K562 (cell line): ENCODE measurements around the gene ARMC12. TPM values are rescaled to one million over a fixed set of nuclear protein-coding genes. Genes with fewer than 3 reads are reported as not detected.

Experiments used
- ERF ChIP-seq: fragments of 450-650 bp; formaldehyde crosslinking; IDR thresholded peaks from 2 replicates; pipeline ENCODE4 v1.4.0; 2020; ENCODE audit warnings: mild to moderate bottlenecking, mixed read lengths
- GATAD2A ChIP-seq: fragments of 450-650 bp; IDR thresholded peaks from 2 replicates; pipeline ENCODE4 v1.6.1; 2017
- MEF2D ChIP-seq: conservative IDR thresholded peaks from 2 replicates; pipeline ENCODE4 v1.6.1; 2016; ENCODE audit warnings: low read depth, missing genetic modification characterization, missing compliant biosample characterization
- NFRKB ChIP-seq: fragments of 450-650 bp; IDR thresholded peaks from 2 replicates; pipeline ENCODE4 v1.6.1; 2016; ENCODE audit warnings: low read depth
- NR4A1 ChIP-seq, 2 experiments: fragments of 250-450 bp in 1 of 2; fragments of 450-650 bp in 1 of 2; sonication (Bioruptor Pico) in 1 of 2; IDR thresholded peaks; 2 replicates each; pipeline versions ENCODE4 v1.4.0 to v1.6.1; 2016 to 2020; ENCODE audit warnings: mild to moderate bottlenecking in 2 of 2, missing compliant biosample characterization in 1 of 2, missing genetic modification characterization in 1 of 2, moderate library complexity in 1 of 2
- SMARCE1 ChIP-seq: fragments of 450-650 bp; IDR thresholded peaks from 2 replicates; pipeline ENCODE4 v1.7.1; 2016; ENCODE audit warnings: mild to moderate bottlenecking
- polyA plus RNA-seq, 8 experiments: library from polyadenylated mRNA; depleted of rRNA in 4 of 8; stranded (reverse) in 5 of 8; unstranded in 3 of 8; fragments of >200 nt; fragmentation: Nextera tagmentation in 2 of 8; fragmentation: Illumina TruSeq in 1 of 8; extraction: Ambion mirVana in 2 of 8; extraction: Trizol in 1 of 8; gene quantifications; 2 replicates each; pipeline versions ENCODE4 v1.2.1 to v1.2.3, GENCODE V29; 2011 to 2014; ENCODE audit warnings: inconsistent platforms in 1 of 8, missing spikeins in 1 of 8
- total RNA-seq, 7 experiments: library from RNA; depleted of rRNA in 6 of 7; stranded (reverse); fragments of >200 nt in 6 of 7; fragmentation: Illumina TruSeq in 2 of 7; extraction: Trizol in 2 of 7; gene quantifications; 2 replicates each; pipeline versions ENCODE4 v1.2.1 to v1.2.3, GENCODE V29; 2011 to 2021; ENCODE audit warnings: low replicate concordance in 1 of 7
- TF ChIP-seq, protein P1 (sequence below): fragments of 250-450 bp; sonication (Bioruptor Pico); IDR thresholded peaks from 2 replicates; pipeline ENCODE4 v1.4.0; 2020; ENCODE audit warnings: mild to moderate bottlenecking
- TF ChIP-seq, protein P2 (sequence below), 2 experiments: fragments of 450-650 bp in 1 of 2; sonication (generic) in 1 of 2; formaldehyde crosslinking in 1 of 2; IDR thresholded peaks; 2 replicates each; pipeline versions ENCODE4 v1.7.1 to v1.9.0; 2016 to 2022; ENCODE audit warnings: inconsistent platforms in 1 of 2, mild to moderate bottlenecking in 1 of 2, missing genetic modification reagents in 1 of 2

The ARMC12 gene
- total and polyA plus RNA-seq, 9 of the 15 experiments (the other 6 are each of a cell fraction or from before 2014, with no cell fraction given): 0.09 to 0.58 (median 0.31) TPM; not detected in 3

- TF ChIP-seq, protein P1, sequence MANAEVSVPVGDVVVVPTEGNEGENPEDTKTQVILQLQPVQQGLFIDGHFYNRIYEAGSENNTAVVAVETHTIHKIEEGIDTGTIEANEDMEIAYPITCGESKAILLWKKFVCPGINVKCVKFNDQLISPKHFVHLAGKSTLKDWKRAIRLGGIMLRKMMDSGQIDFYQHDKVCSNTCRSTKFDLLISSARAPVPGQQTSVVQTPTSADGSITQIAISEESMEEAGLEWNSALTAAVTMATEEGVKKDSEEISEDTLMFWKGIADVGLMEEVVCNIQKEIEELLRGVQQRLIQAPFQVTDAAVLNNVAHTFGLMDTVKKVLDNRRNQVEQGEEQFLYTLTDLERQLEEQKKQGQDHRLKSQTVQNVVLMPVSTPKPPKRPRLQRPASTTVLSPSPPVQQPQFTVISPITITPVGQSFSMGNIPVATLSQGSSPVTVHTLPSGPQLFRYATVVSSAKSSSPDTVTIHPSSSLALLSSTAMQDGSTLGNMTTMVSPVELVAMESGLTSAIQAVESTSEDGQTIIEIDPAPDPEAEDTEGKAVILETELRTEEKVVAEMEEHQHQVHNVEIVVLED (CRISPR knock-in tag): peak; percentile 29; the same call in 1 of the 2 replicates
- TF ChIP-seq ERF (CRISPR knock-in tag) (0 out of 2 replicates have a peak, but pooled peaks have one; percentile 12), MEF2D (peak; percentile 17; the same call in 1 of the 2 replicates), GATAD2A (peak; percentile 60; the same call in 1 of the 2 replicates), NR4A1 (CRISPR knock-in tag; IDR thresholded peaks at IDR 0.05) (no peak), NR4A1 (tag; IDR thresholded peaks at IDR 0.05) (peak; percentile 35; the same call in 1 of the 2 replicates), SMARCE1 (peak; percentile 22; the same call in 1 of the 2 replicates), NFRKB (peak; percentile 73; the same call in 1 of the 2 replicates)
- TF ChIP-seq, protein P2, sequence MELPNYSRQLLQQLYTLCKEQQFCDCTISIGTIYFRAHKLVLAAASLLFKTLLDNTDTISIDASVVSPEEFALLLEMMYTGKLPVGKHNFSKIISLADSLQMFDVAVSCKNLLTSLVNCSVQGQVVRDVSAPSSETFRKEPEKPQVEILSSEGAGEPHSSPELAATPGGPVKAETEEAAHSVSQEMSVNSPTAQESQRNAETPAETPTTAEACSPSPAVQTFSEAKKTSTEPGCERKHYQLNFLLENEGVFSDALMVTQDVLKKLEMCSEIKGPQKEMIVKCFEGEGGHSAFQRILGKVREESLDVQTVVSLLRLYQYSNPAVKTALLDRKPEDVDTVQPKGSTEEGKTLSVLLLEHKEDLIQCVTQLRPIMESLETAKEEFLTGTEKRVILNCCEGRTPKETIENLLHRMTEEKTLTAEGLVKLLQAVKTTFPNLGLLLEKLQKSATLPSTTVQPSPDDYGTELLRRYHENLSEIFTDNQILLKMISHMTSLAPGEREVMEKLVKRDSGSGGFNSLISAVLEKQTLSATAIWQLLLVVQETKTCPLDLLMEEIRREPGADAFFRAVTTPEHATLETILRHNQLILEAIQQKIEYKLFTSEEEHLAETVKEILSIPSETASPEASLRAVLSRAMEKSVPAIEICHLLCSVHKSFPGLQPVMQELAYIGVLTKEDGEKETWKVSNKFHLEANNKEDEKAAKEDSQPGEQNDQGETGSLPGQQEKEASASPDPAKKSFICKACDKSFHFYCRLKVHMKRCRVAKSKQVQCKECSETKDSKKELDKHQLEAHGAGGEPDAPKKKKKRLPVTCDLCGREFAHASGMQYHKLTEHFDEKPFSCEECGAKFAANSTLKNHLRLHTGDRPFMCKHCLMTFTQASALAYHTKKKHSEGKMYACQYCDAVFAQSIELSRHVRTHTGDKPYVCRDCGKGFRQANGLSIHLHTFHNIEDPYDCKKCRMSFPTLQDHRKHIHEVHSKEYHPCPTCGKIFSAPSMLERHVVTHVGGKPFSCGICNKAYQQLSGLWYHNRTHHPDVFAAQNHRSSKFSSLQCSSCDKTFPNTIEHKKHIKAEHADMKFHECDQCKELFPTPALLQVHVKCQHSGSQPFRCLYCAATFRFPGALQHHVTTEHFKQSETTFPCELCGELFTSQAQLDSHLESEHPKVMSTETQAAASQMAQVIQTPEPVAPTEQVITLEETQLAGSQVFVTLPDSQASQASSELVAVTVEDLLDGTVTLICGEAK (IDR thresholded peaks at IDR 0.05): peak; percentile 47; the same call in 1 of the 2 replicates
- TF ChIP-seq, protein P2 (CRISPR knock-in tag; IDR thresholded peaks at IDR 0.05): no peak
Observed at GRCh38 chr6:35727231-35727934, 9.4 kb upstream of the ARMC12 start (continued).
